Activated CD8-positive, alpha-beta memory T cell treated with anti-CD3 and anti-CD28 coated beads, Interleukin-2, amount 50 U/mL, for 1 hour (primary cell): Measurements from ENCODE around the gene FBXW8.
"Not testable (repeated sequence)": the region's sequence is repeated elsewhere in the genome, so short reads cannot be mapped to it uniquely, and the experiment has no call there.

Experiments
- DNase-seq: peaks from one replicate; pipeline ENCODE4 v3.0.0-alpha.2; 2020; ENCODE audit errors: extremely low read depth

Gene FBXW8

GRCh38 chr12:117053597-117054201, 142.9 kb downstream of the FBXW8 start:
- DNase-seq, result no peak

- DNase-seq, result no peak
These were observed 143.5 kb downstream of the FBXW8 start for GRCh38 chr12:117054279-117054678.

- not testable (repeated sequence) for DNase-seq
These were observed 146.9 kb downstream of the FBXW8 start for GRCh38 chr12:117057626-117058025.

GRCh38 chr12:117058442-117059072, 147.8 kb downstream of the FBXW8 start:
- no peak for DNase-seq

- no peak for DNase-seq
These were observed 148.4 kb downstream of the FBXW8 start for GRCh38 chr12:117059156-117059555.

GRCh38 chr12:117060246-117060928, 149.6 kb downstream of the FBXW8 start:
- no peak for DNase-seq

- no peak for DNase-seq
These were observed 150.2 kb downstream of the FBXW8 start for GRCh38 chr12:117060929-117061305.

GRCh38 chr12:117061555-117062079, 150.9 kb downstream of the FBXW8 start:
- no peak for DNase-seq

GRCh38 chr12:117063162-117063911, 152.6 kb downstream of the FBXW8 start:
- no peak for DNase-seq

GRCh38 chr12:117064049-117064448, 153.3 kb downstream of the FBXW8 start:
- DNase-seq, result no peak

GRCh38 chr12:117064596-117064995, 153.8 kb downstream of the FBXW8 start:
- no peak for DNase-seq

GRCh38 chr12:117067016-117067415, 156.3 kb downstream of the FBXW8 start:
- no peak for DNase-seq

- no peak for DNase-seq
These were observed 156.9 kb downstream of the FBXW8 start for GRCh38 chr12:117067638-117068037.

GRCh38 chr12:117068492-117068891, 157.7 kb downstream of the FBXW8 start:
- DNase-seq, result no peak

GRCh38 chr12:117069101-117069797, 158.5 kb downstream of the FBXW8 start:
- no peak for DNase-seq

GRCh38 chr12:117069926-117070900, 159.5 kb downstream of the FBXW8 start:
- DNase-seq, result no peak

GRCh38 chr12:117071009-117071408, 160.3 kb downstream of the FBXW8 start:
- no peak for DNase-seq

GRCh38 chr12:117072106-117072505, 161.4 kb downstream of the FBXW8 start:
- no peak for DNase-seq

GRCh38 chr12:117072736-117073490, 162.2 kb downstream of the FBXW8 start:
- no peak for DNase-seq

GRCh38 chr12:117073611-117074010, 162.9 kb downstream of the FBXW8 start:
- no peak for DNase-seq
